ENCODE data around the gene MRPL20. TPM values are rescaled to one million over a fixed set of nuclear protein-coding genes. Genes with fewer than 3 reads are reported as not detected.
"Not testable (repeated sequence)": the region's sequence is repeated elsewhere in the genome, so short reads cannot be mapped to it uniquely, and the experiment has no call there.

Gene MRPL20
- total RNA-seq, result 143 and 154 TPM in 2 replicates

GRCh38 chr1:1406821-1407635 is at the start of gene MRPL20:
Gene MRPL20, minus strand, starts transcription at chr1:1407293. Its CDS starts 76 bp downstream, at chr1:1407217.
- peak; percentile 96 for DNase-seq (ENCODE audit: low spot score)
- Mint-ChIP-seq H3K4me3 (ENCODE audit: low read depth) (peak within 1 kb of the TSS; percentile 88), H3K27ac (peak within 1 kb of the TSS; percentile 89), H3K36me3 (ENCODE audit: low read depth) (peaks cover 61% of the 10 kb centered on the region), H3K9me3 (no peaks in the 10 kb centered on the region), H3K27me3 (ENCODE audit: low read depth) (no peaks in the 10 kb centered on the region), H3K4me1 (ENCODE audit: low read depth) (peaks cover 23% of the 10 kb centered on the region)
- intact Hi-C loops (cut with micrococcal nuclease), result loop anchor here (1.0 to 10.0 kb wide), 5 partner anchors 8 to 1148 kb away; partner anchors contain the start of genes ATAD3B, AURKAIP1, CCNL2 and TNFRSF14

DNA sequence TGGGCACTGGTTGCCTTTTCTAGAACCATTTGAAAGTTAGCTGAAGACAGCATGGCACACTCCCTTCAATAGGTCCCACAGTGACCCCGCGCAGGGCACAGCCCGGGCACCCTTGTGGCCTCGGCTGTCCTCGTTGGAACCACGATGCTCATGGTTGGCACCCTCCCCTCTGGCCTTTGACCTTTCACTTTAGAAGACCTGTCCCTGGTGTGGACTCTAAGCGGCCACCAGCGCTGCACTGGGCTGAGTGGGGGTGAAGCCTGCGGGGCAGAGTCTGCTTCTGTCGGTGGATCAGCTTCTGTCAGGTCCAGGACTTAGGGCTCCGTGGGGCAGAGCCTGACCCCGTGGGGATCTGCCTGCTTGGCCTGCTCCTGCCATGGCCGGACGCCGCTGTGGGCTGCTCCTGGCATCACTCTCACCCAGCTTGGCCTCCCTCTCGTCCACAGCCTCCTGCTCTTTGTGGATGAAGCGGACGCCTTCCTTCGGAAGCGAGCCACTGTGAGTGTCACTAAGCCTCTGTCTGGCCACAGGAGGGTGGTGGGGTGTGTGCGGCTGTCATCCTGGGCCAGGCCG is 49.7 kb upstream of the MRPL20 start:
- H3K9me3 Mint-ChIP-seq; H3K36me3 Mint-ChIP-seq (ENCODE audit: low read depth); intact Hi-C loops (cut with micrococcal nuclease); H3K4me1 Mint-ChIP-seq (ENCODE audit: low read depth); DNase-seq (ENCODE audit: low spot score); H3K4me3 Mint-ChIP-seq (ENCODE audit: low read depth); H3K27ac Mint-ChIP-seq; H3K27me3 Mint-ChIP-seq (ENCODE audit: low read depth): not testable (repeated sequence)

- H3K4me3 Mint-ChIP-seq (ENCODE audit: low read depth); DNase-seq (ENCODE audit: low spot score); intact Hi-C loops (cut with micrococcal nuclease); H3K27ac Mint-ChIP-seq; H3K4me1 Mint-ChIP-seq (ENCODE audit: low read depth); H3K27me3 Mint-ChIP-seq (ENCODE audit: low read depth); H3K36me3 Mint-ChIP-seq (ENCODE audit: low read depth); H3K9me3 Mint-ChIP-seq: not testable (repeated sequence)
Observed at GRCh38 chr1:1455934-1456333, 48.8 kb upstream of the MRPL20 start.

DNA sequence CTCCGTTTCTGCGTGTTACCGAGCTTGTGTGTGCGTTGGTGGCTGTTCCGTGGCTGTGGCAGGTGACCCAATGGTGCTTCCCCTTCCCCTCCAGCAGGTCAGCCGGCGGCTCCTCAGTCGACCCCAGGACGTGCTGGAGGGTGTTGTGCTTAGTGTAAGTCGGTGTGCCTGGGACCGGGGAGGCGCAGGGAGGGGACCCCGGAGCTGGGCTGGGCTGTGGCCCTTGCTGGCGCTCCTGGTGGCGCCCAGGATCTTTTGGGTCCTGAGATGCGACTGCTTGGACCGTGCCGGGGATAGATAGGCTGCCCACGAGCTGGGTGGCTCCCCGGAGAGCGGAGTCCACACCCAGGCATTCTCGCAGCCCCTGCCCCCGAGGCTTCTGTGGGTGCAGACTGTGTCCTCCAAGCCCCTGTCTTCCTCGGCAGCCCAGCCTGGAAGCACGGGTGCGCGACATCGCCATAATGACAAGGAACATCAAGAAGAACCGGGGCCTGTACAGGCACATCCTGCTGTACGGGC is 48.3 kb upstream of the MRPL20 start:
- no peak overlapping the region for H3K27ac Mint-ChIP-seq
- DNase-seq (ENCODE audit: low spot score), result no peak
- no peak overlapping the region for H3K4me3 Mint-ChIP-seq (ENCODE audit: low read depth)
- no peaks in the 10 kb centered on the region for H3K36me3 Mint-ChIP-seq (ENCODE audit: low read depth)
- no peaks in the 10 kb centered on the region for H3K9me3 Mint-ChIP-seq
- H3K4me1 Mint-ChIP-seq (ENCODE audit: low read depth), result no peaks in the 10 kb centered on the region
- intact Hi-C loops (cut with micrococcal nuclease), result no loop called here
- H3K27me3 Mint-ChIP-seq (ENCODE audit: low read depth), result no peaks in the 10 kb centered on the region

DNA sequence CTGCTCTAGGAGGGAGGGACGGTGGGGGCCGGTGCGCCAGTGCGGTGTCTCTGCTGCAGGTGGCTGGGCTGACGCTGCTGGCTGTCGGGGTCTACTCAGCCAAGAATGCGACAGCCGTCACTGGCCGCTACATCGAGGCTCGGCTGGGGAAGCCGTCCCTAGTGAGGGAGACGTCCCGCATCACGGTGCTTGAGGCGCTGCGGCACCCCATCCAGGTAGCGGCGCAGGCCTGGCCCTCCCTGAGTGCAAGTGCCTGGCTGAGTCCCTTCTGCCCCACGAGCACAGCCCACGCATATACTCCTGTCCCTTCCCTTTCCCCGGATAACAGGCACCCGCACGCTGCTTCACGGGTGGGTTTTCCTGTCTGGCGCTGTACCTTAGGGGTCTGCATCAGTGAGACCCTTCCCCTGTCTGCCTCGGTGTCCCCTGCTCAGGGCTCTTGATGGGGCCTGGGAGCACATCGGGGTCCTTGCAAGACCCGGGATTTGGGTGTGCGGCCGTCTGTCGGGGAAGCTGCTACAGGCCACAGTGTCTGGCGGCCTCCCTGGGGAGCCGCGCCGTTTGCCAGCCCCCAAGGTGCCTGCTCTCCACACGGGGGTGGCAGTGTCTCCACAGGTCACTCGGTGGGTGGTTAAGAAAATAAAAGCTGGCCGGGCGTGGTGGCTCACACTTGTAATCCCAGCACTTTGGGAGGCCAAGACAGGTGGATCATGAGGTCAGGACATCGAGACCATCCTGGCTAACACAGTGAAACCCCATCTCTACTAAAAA is 47.4 kb upstream of the MRPL20 start:
- H3K9me3 Mint-ChIP-seq; H3K27me3 Mint-ChIP-seq (ENCODE audit: low read depth); H3K36me3 Mint-ChIP-seq (ENCODE audit: low read depth); intact Hi-C loops (cut with micrococcal nuclease); H3K4me1 Mint-ChIP-seq (ENCODE audit: low read depth); H3K4me3 Mint-ChIP-seq (ENCODE audit: low read depth); DNase-seq (ENCODE audit: low spot score); H3K27ac Mint-ChIP-seq: not testable (repeated sequence)

- intact Hi-C loops (cut with micrococcal nuclease), result no loop called here
- no peak overlapping the region for H3K4me3 Mint-ChIP-seq (ENCODE audit: low read depth)
- no peaks in the 10 kb centered on the region for H3K9me3 Mint-ChIP-seq
- peaks cover 3% of the 10 kb centered on the region for H3K27me3 Mint-ChIP-seq (ENCODE audit: low read depth)
- H3K27ac Mint-ChIP-seq, result no peak overlapping the region
- no peaks in the 10 kb centered on the region for H3K4me1 Mint-ChIP-seq (ENCODE audit: low read depth)
- H3K36me3 Mint-ChIP-seq (ENCODE audit: low read depth), result no peaks in the 10 kb centered on the region
- DNase-seq (ENCODE audit: low spot score), result no peak
Observed at GRCh38 chr1:1452882-1453281, 45.8 kb upstream of the MRPL20 start.

DNA sequence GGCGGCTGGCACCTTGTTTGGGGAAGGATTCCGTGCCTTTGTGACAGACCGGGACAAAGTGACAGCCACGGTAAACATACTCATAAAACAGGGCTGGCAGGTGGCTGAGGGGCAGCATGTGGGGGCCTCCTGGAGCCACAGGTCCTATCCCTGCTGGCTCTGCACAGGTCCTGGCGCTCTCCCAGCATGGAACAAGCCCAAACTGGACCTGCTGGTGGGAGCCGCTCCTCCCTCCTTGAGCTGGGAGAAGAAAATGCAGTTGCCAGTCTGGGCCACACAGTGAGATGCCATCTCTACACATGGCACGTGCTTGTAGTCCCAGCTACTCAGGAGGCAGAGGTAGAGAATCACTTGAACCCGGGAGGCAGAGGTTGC is 45.3 kb upstream of the MRPL20 start:
- H3K36me3 Mint-ChIP-seq (ENCODE audit: low read depth); intact Hi-C loops (cut with micrococcal nuclease); H3K27ac Mint-ChIP-seq; H3K4me3 Mint-ChIP-seq (ENCODE audit: low read depth); H3K4me1 Mint-ChIP-seq (ENCODE audit: low read depth); DNase-seq (ENCODE audit: low spot score); H3K27me3 Mint-ChIP-seq (ENCODE audit: low read depth); H3K9me3 Mint-ChIP-seq: not testable (repeated sequence)

GRCh38 chr1:1451696-1452364 is 44.7 kb upstream of the MRPL20 start:
- intact Hi-C loops (cut with micrococcal nuclease), result no loop called here
- H3K27me3 Mint-ChIP-seq (ENCODE audit: low read depth), result peaks cover 3% of the 10 kb centered on the region
- H3K4me3 Mint-ChIP-seq (ENCODE audit: low read depth), result no peak overlapping the region
- no peak overlapping the region for H3K27ac Mint-ChIP-seq
- no peak for DNase-seq (ENCODE audit: low spot score)
- H3K9me3 Mint-ChIP-seq, result no peaks in the 10 kb centered on the region
- H3K4me1 Mint-ChIP-seq (ENCODE audit: low read depth), result no peaks in the 10 kb centered on the region
- H3K36me3 Mint-ChIP-seq (ENCODE audit: low read depth), result no peaks in the 10 kb centered on the region

- H3K27ac Mint-ChIP-seq; H3K9me3 Mint-ChIP-seq; intact Hi-C loops (cut with micrococcal nuclease); DNase-seq (ENCODE audit: low spot score); H3K27me3 Mint-ChIP-seq (ENCODE audit: low read depth); H3K36me3 Mint-ChIP-seq (ENCODE audit: low read depth); H3K4me3 Mint-ChIP-seq (ENCODE audit: low read depth); H3K4me1 Mint-ChIP-seq (ENCODE audit: low read depth): not testable (repeated sequence)
Observed at GRCh38 chr1:1450616-1451015, 43.5 kb upstream of the MRPL20 start.

DNA sequence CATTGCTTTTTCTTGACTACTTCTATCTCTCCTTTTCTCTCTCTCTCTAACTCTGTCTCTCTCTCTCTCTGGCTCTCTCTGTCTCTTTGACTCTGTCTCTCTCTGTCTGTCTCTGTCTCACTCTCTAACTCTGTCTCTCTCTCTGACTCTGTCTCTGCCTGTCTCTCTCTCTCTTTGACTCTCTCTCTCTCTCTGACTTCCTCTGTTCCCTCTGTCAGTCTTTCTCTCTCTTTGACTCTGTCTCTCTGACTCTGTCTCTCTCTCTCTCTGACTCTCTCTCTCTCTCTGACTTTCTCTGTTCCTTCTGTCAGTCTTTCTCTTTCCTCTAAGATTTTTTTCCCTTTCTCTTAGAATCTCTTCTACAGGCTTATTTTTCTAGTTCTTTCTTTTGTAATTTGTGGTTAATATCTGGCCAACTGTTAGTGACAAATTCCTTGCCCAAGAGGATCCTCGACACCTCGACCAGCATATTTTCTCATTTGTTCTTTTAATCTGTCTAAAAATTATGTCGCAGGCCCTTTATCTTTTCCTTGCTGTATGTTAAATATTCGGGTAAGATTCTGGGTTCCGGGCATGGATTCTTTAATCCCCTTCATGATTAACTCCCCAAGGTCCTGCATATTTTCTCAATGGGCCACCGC is 42.1 kb upstream of the MRPL20 start, which contains the start of gene ATAD3C:
Gene ATAD3C, plus strand, starts transcription at position 591 of the 641 bp plus-strand sequence. CDS start 995 bp downstream, outside the sequence.
- no peak within 1 kb of the TSS for H3K4me3 Mint-ChIP-seq (ENCODE audit: low read depth)
- H3K36me3 Mint-ChIP-seq (ENCODE audit: low read depth), result no peaks in the 10 kb centered on the region
- H3K9me3 Mint-ChIP-seq, result no peaks in the 10 kb centered on the region
- no peak for DNase-seq (ENCODE audit: low spot score)
- intact Hi-C loops (cut with micrococcal nuclease), result no loop called here
- H3K4me1 Mint-ChIP-seq (ENCODE audit: low read depth), result no peaks in the 10 kb centered on the region
- H3K27ac Mint-ChIP-seq, result no peak within 1 kb of the TSS
- H3K27me3 Mint-ChIP-seq (ENCODE audit: low read depth), result peaks cover 3% of the 10 kb centered on the region

- intact Hi-C loops (cut with micrococcal nuclease); H3K36me3 Mint-ChIP-seq (ENCODE audit: low read depth); H3K27ac Mint-ChIP-seq; H3K4me3 Mint-ChIP-seq (ENCODE audit: low read depth); H3K4me1 Mint-ChIP-seq (ENCODE audit: low read depth); DNase-seq (ENCODE audit: low spot score); H3K9me3 Mint-ChIP-seq; H3K27me3 Mint-ChIP-seq (ENCODE audit: low read depth): not testable (repeated sequence)
Observed at GRCh38 chr1:1446631-1447030, 39.5 kb upstream of the MRPL20 start.

Data from activated T-helper 2 cell treated with anti-CD3 and anti-CD28 coated beads, Interferon-gamma antibody, Interleukin-2, Interleukin-4, amounts not matched to agents 10 μg/mL and 5 μg/mL and 100 μg/mL, durations not matched to agents 14 hours and 24 hours and 36 hours (primary cell).